Mesenchymal stem cell (in vitro differentiated cells and primary cell): ENCODE results near the gene P2RX1.

ENCODE experiments used
- DNase-seq: peaks from one replicate; pipeline ENCODE4 v3.0.0-alpha.2; 2013
- H2AFZ ChIP-seq: one replicate; pipeline ENCODE4 v1.6.1; 2013; ENCODE audit warnings: low read depth, mild to moderate bottlenecking, control low read depth, inconsistent platforms, low read length, moderate library complexity
- H2AK5ac ChIP-seq: 2 replicates; pipeline ENCODE4 v1.6.1; 2013; ENCODE audit warnings: low read length, moderate library complexity, mild to moderate bottlenecking, inconsistent platforms; ENCODE audit not compliant: severe bottlenecking
- H2BK120ac ChIP-seq: one replicate; pipeline ENCODE4 v1.6.1; 2013; ENCODE audit warnings: low read depth, mild to moderate bottlenecking, inconsistent platforms, low read length, moderate library complexity
- H2BK12ac ChIP-seq, 2 experiments: one replicate each; pipeline ENCODE4 v1.6.1; 2013; ENCODE audit warnings: inconsistent platforms in 2 of 2, low read length in 2 of 2, mild to moderate bottlenecking in 2 of 2, moderate library complexity in 2 of 2, control low read depth in 1 of 2
- H2BK15ac ChIP-seq: one replicate; pipeline ENCODE4 v1.6.1; 2013; ENCODE audit warnings: mild to moderate bottlenecking, low read depth, inconsistent platforms; ENCODE audit not compliant: poor library complexity, severe bottlenecking
- H2BK5ac ChIP-seq: 2 replicates; pipeline ENCODE4 v1.6.1; 2013; ENCODE audit warnings: low read depth, mild to moderate bottlenecking, low read length, control low read depth, inconsistent platforms; ENCODE audit not compliant: poor library complexity, severe bottlenecking
- H3K14ac ChIP-seq, 2 experiments: one replicate each; pipeline ENCODE4 v1.6.1; 2013; ENCODE audit warnings: inconsistent platforms in 2 of 2, low read length in 2 of 2, control low read depth in 1 of 2, mild to moderate bottlenecking in 1 of 2, moderate library complexity in 1 of 2
- H3K18ac ChIP-seq, 2 experiments: one replicate each; pipeline ENCODE4 v1.6.1; 2013; ENCODE audit warnings: inconsistent platforms in 2 of 2, low read length in 2 of 2, control low read depth in 1 of 2, low read depth in 1 of 2, mild to moderate bottlenecking in 1 of 2
- H3K23ac ChIP-seq, 2 experiments: one replicate each; pipeline ENCODE4 v1.6.1; 2013; ENCODE audit warnings: inconsistent platforms in 2 of 2, low read length in 2 of 2, mild to moderate bottlenecking in 2 of 2, moderate library complexity in 2 of 2, control low read depth in 1 of 2
- H3K27ac ChIP-seq: 2 replicates; pipeline ENCODE4 v1.5.1; 2013; ENCODE audit warnings: mild to moderate bottlenecking, moderate library complexity, low read length, control low read depth, inconsistent platforms; ENCODE audit not compliant: poor library complexity, severe bottlenecking
- H3K27me3 ChIP-seq, 2 experiments: 2 replicates each; pipeline versions ENCODE4 v1.6.1 to v1.7.0; 2013; ENCODE audit warnings: low read length in 2 of 2, mild to moderate bottlenecking in 2 of 2, moderate library complexity in 2 of 2, control low read depth in 1 of 2, inconsistent platforms in 1 of 2; ENCODE audit not compliant: control insufficient read depth in 1 of 2, insufficient read depth in 1 of 2
- H3K36me3 ChIP-seq, 2 experiments: 2 replicates each; pipeline versions ENCODE4 v1.6.1 to v1.7.0; 2013; ENCODE audit warnings: low read length in 2 of 2, control low read depth in 1 of 2, inconsistent platforms in 1 of 2, low read depth in 1 of 2, mild to moderate bottlenecking in 1 of 2; ENCODE audit not compliant: insufficient read depth in 2 of 2, control insufficient read depth in 1 of 2
- H3K4ac ChIP-seq, 2 experiments: one replicate each; pipeline ENCODE4 v1.6.1; 2013; ENCODE audit warnings: inconsistent platforms in 2 of 2, low read length in 2 of 2, mild to moderate bottlenecking in 2 of 2, moderate library complexity in 2 of 2, control low read depth in 1 of 2, low read depth in 1 of 2
- H3K4me1 ChIP-seq: 2 replicates; pipeline ENCODE4 v1.6.1; 2013; ENCODE audit warnings: low read depth, low read length, control low read depth; ENCODE audit not compliant: control insufficient read depth, insufficient read depth
- H3K4me2 ChIP-seq: 2 replicates; pipeline ENCODE4 v1.6.1; 2013; ENCODE audit warnings: low read length, mild to moderate bottlenecking, inconsistent platforms; ENCODE audit not compliant: poor library complexity, severe bottlenecking
- H3K4me3 ChIP-seq, 2 experiments: 2 replicates each; pipeline versions ENCODE4 v1.5.1 to v1.7.0; 2013; ENCODE audit warnings: low read length in 2 of 2, mild to moderate bottlenecking in 2 of 2, control low read depth in 1 of 2, low read depth in 1 of 2; ENCODE audit not compliant: insufficient read depth in 1 of 2
- H3K79me1 ChIP-seq: replicated peaks from 2 replicates; pipeline ENCODE4 v1.6.1; 2013; ENCODE audit warnings: mild to moderate bottlenecking, control low read depth, low read length, inconsistent platforms; ENCODE audit not compliant: poor library complexity, severe bottlenecking
- H3K9ac ChIP-seq: 2 replicates; pipeline ENCODE4 v1.7.0; 2013; ENCODE audit warnings: mild to moderate bottlenecking, low read length, moderate library complexity
- H3K9me3 ChIP-seq: 2 replicates; pipeline ENCODE4 v1.7.0; 2013; ENCODE audit warnings: mild to moderate bottlenecking, low read length; ENCODE audit not compliant: control insufficient read depth
- H4K8ac ChIP-seq: one replicate; pipeline ENCODE4 v1.6.1; 2013; ENCODE audit warnings: inconsistent platforms, mild to moderate bottlenecking, low read length, moderate library complexity
- H4K91ac ChIP-seq: one replicate; pipeline ENCODE4 v1.6.1; 2013; ENCODE audit warnings: mild to moderate bottlenecking, low read length, inconsistent platforms
- WGBS: methylation state at CpG from one replicate; pipeline ENCODE4 v1.1.7; 2013; ENCODE audit warnings: mixed read lengths; 5-methylcytosine and 5-hydroxymethylcytosine counted together

The P2RX1 gene

GRCh38 chr17:3929764-3930163, 13.5 kb upstream of the P2RX1 start:
- Histone ChIP-seq H3K4me3 (no peak overlapping the region), H3K14ac (no peak overlapping the region), H3K27ac (no peak overlapping the region), H2BK15ac (no peak overlapping the region), H3K4me1 (peaks cover 7% of the 10 kb centered on the region), H2BK120ac (no peak overlapping the region), H3K4me2 (no peak overlapping the region), H2AFZ (no peak overlapping the region), H2BK5ac (no peak overlapping the region), H3K9ac (no peak overlapping the region), H3K79me1 (no peaks in the 10 kb centered on the region), H3K36me3 (no peaks in the 10 kb centered on the region), H4K91ac (no peak overlapping the region), H3K9me3 (no peaks in the 10 kb centered on the region), H4K8ac (no peak overlapping the region), H3K27me3 (peaks cover 10 to 20% of the 10 kb centered on the region in 2 experiments), H3K23ac (no peak overlapping the region), H3K4ac (no peak overlapping the region), H3K18ac (no peak overlapping the region), H2AK5ac (no peak overlapping the region), H2BK12ac (no peak overlapping the region)
- no peak for DNase-seq
- 94% methylated on average over 1 of the region's 1 CpG for WGBS

DNA sequence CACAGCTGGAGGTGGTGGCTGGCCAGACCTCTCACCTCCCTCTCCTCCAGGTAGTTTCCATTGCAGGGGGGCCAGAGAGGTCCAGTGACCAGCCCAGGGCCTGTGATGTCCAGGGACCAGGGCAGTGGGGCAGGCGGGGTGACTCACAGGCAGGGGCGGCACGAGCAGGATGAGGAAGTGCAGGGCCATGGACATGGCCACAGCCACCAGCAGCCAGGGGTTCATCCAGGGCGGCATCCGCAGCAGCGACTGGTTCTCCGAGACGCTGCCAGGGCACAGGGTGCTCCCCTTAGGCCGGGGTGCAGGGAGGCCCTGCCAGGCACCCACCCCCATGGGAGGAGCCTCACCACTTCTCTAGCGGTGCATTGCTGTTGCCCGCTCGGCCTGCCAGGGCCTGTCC, 12.9 kb upstream of the P2RX1 start:
- H3K79me1 ChIP-seq: no peaks in the 10 kb centered on the region
- H3K4me2 ChIP-seq: no peak overlapping the region
- H3K9ac ChIP-seq: no peak overlapping the region
- no peak overlapping the region for H3K23ac ChIP-seq
- no peak overlapping the region for H3K18ac ChIP-seq
- H2BK120ac ChIP-seq: no peak overlapping the region
- H4K91ac ChIP-seq: peak overlapping the region; percentile 25
- H3K27ac ChIP-seq: no peak overlapping the region
- H3K36me3 ChIP-seq: no peaks in the 10 kb centered on the region
- no peaks in the 10 kb centered on the region for H3K9me3 ChIP-seq
- peak overlapping the region in 1 of 2 experiments; percentile 55 for H3K14ac ChIP-seq
- no peak for DNase-seq
- no peak overlapping the region for H2BK15ac ChIP-seq
- H2BK5ac ChIP-seq: no peak overlapping the region
- peaks cover 7% of the 10 kb centered on the region for H3K4me1 ChIP-seq
- no peak overlapping the region for H2BK12ac ChIP-seq
- WGBS: 90% methylated on average over 12 of the region's 12 CpGs
- H4K8ac ChIP-seq: no peak overlapping the region
- H3K4ac ChIP-seq: no peak overlapping the region
- H2AFZ ChIP-seq: no peak overlapping the region
- H3K27me3 ChIP-seq: peaks cover 16 to 22% of the 10 kb centered on the region in 2 experiments
- H3K4me3 ChIP-seq: no peak overlapping the region
- no peak overlapping the region for H2AK5ac ChIP-seq

DNA sequence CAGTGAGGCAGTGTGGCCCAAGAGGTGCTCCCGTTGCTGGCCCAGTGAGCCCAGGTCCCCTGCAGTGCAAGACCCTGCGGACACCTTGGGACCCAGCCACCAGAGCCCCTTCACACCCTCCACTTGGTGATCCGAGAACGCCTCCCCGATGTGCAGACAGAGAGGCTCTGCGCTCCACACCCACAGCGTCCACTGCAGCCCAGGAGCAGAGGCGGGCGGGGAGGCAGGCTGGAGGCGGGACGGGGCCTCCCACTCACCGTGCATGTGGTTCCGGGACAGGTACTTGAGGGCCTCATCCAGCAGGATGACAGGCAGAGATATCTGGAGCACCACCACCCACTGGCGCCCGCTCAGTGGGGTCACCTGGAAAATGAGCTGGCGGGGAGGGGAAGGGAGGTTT, 12.1 kb upstream of the P2RX1 start:
- DNase-seq: no peak
- Histone ChIP-seq H4K8ac (no peak overlapping the region), H2BK120ac (no peak overlapping the region), H2BK12ac (no peak overlapping the region), H3K14ac (no peak overlapping the region), H2AK5ac (no peak overlapping the region), H3K23ac (no peak overlapping the region), H3K4me3 (no peak overlapping the region), H2BK15ac (no peak overlapping the region), H3K4me2 (no peak overlapping the region), H3K27ac (no peak overlapping the region), H4K91ac (no peak overlapping the region), H3K18ac (no peak overlapping the region), H3K4ac (no peak overlapping the region), H3K9me3 (no peaks in the 10 kb centered on the region), H3K4me1 (peaks cover 7% of the 10 kb centered on the region), H3K36me3 (no peaks in the 10 kb centered on the region), H3K9ac (no peak overlapping the region), H3K27me3 (peaks cover 24 to 27% of the 10 kb centered on the region in 2 experiments), H2AFZ (no peak overlapping the region), H3K79me1 (no peaks in the 10 kb centered on the region), H2BK5ac (no peak overlapping the region)
- WGBS: 90% methylated on average over 15 of the region's 16 CpGs

GRCh38 chr17:3927628-3928340, 11.5 kb upstream of the P2RX1 start:
- peaks cover 7% of the 10 kb centered on the region for H3K4me1 ChIP-seq
- H2BK12ac ChIP-seq: no peak overlapping the region
- H3K18ac ChIP-seq: peak overlapping the region in 1 of 2 experiments; percentile 14
- no peaks in the 10 kb centered on the region for H3K9me3 ChIP-seq
- no peak overlapping the region for H3K14ac ChIP-seq
- no peak overlapping the region for H3K4me2 ChIP-seq
- no peak overlapping the region for H2BK15ac ChIP-seq
- H2AK5ac ChIP-seq: no peak overlapping the region
- H2BK5ac ChIP-seq: no peak overlapping the region
- H3K9ac ChIP-seq: no peak overlapping the region
- peaks cover 26 to 29% of the 10 kb centered on the region in 2 experiments for H3K27me3 ChIP-seq
- WGBS: 79% methylated on average over 15 of the region's 15 CpGs
- H3K79me1 ChIP-seq: no peaks in the 10 kb centered on the region
- peak overlapping the region; percentile 40 for H4K8ac ChIP-seq
- no peak overlapping the region for H3K4ac ChIP-seq
- H3K23ac ChIP-seq: no peak overlapping the region
- no peak overlapping the region for H3K4me3 ChIP-seq
- peak overlapping the region; percentile 22 for H4K91ac ChIP-seq
- no peak overlapping the region for H2BK120ac ChIP-seq
- H2AFZ ChIP-seq: no peak overlapping the region
- no peak for DNase-seq
- no peaks in the 10 kb centered on the region for H3K36me3 ChIP-seq
- H3K27ac ChIP-seq: no peak overlapping the region
